Brain pericyte (primary cell): ENCODE data around the gene ANXA11.

Experiments
- DNase-seq: peaks from one replicate; pipeline ENCODE4 v3.0.0-alpha.2; 2012; ENCODE audit warnings: low read depth, low spot score

ANXA11 gene

DNA sequence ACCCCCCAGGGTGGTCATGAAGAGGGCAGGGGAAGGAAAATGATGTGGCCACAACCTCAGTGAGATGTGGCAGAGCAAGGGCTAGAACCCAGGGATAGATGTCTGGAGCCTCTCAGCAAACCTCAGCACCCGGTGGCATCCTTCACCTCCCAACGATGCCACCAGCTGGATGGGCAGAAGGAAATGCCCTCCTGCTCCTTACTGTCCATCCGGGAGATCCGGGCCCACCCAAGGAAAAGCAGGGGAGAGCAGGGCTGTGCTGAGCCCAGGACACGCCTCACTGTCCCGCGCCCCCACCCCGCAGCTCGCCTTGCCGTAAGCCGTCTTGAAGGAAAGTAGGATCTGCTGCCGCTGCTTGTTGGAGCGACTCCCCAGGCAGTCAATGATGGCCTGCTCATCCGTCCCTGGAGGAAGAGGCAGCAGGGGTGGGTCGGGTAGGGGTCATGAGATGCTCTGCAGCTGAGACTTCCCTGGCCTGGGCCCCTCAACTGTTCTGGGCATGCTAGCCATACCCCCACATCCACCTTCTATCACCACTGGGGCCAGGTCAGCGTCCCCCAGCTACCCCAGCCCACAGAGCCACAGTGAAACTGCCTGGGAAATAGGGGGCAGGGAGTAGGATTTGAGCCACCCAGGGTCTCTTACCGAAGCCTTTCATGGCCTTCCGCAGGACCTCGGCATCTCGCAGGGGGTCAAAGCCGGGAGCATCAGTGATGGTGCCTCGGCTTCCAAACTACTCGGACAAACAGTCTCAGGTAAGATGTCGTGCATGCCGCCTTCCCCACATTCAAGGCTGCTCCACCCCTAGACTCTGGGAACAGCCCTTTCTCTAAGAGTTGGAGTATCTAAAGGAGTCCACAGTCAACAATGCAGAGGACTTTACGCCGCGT lies 38.5 kb downstream of the ANXA11 start:
- DNase-seq, result no peak

GRCh38 chr10:80165173-80165572 lies 40.2 kb downstream of the ANXA11 start:
- no peak for DNase-seq

GRCh38 chr10:80164596-80164995 lies 40.7 kb downstream of the ANXA11 start:
- no peak for DNase-seq

DNA sequence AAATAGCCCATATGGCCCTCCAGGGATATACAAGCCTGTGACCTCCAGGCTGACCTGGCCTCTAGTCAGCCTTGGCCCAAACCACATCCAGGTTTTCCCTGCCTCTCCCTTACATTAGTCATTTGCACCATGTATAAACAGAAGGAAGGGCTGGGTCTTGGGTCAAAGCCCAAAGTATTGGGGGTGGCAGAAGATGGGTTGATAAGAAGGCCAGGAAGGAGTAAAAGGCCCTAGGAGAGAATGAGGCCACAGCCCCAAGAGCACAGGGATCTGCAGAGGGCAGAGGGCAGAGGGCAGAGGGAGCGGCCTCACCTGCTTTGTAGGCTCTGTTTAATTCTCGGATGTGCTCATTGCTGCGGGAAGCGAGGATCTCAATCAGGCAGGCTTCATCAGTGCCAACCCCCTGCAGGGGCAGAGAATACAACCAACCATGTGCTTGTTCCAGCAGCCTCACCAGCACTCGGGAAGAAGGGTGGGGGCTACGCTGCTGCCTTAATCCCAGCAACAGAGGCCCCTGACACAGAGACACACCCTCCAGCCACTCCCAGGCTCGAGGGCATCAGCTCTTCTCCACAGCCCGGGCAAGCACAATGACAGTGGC lies 41.5 kb downstream of the ANXA11 start:
- DNase-seq, result no peak

DNA sequence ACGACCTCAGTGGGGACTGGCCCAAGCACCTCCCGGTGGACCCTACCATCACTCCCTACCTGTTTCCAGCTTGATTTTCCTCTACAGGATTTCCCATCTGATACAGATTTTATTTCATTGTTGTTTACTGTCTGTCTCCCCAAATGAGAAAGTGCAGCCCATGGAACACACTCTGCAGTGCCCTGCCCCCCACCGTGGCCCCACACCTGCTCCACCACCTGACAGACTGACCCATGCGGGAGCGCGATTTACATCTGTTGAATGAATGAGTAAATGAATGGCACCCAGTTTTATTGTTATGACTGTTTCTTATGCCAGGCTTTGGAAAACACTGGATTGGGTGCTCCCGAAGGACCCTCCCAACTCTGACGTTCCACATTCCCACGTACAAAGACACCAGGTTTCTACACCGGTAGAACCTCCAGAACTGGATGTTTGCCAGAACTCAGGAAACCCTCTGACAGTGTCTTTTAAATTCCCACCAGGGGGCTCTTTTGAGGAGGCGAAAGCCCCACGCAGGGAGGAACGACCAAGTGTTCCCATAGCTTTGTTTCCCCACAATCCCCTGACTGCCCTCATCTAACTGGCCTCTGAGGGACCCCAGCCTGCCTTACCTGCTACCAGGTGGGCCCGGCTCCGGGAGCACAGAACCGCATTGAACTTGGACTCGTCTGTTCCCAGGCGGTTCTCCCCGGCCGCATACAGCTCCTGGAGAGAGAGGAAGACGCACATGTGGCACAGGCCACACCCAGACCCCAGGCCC lies 43.8 kb downstream of the ANXA11 start:
- DNase-seq, result no peak

DNA sequence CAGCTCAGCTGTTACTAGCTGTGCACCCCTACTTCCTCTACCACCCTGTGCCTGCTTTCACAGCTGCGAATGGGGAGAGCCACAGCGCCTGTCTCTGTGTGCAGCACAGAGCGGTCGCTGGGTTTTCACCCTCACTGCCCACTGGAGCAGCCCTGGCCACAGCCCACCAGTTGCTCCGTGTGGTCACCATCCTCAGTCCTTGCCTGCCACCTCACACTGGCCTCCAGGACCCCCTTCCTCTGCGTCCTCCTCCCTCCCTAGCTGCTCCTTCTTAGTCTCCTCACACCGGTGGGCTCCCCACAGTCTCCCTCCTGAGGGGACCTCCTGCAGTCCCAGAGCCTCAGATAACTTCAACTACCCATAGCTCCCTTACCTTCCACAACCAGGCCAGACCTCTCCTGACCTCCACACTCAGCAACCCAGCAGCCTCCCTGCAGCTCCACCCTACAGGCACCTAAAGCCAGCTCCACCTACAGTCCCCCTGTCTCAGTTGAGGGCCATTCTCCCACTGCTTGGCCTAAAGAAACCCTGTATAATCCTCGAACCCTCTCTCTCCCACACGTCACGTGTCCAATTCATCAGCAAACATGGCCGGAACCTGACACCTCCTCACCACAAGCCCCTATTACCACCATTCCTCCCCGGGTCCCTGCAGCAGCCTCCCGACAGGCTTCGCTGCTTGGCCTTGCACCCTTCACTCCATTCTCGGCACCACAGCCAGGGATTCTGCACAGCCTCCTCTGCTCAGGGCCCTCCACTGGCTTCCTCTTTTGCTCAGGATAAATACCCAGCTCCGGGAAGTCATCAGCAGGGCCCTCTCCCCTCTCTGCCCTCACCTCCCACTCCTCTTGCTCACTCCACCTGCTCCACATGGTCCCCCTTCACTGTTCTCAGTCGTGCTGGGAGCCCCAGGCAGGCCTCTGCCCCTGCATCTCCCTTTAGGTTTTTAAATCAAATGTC lies 44.7 kb downstream of the ANXA11 start:
- DNase-seq, result no peak

DNA sequence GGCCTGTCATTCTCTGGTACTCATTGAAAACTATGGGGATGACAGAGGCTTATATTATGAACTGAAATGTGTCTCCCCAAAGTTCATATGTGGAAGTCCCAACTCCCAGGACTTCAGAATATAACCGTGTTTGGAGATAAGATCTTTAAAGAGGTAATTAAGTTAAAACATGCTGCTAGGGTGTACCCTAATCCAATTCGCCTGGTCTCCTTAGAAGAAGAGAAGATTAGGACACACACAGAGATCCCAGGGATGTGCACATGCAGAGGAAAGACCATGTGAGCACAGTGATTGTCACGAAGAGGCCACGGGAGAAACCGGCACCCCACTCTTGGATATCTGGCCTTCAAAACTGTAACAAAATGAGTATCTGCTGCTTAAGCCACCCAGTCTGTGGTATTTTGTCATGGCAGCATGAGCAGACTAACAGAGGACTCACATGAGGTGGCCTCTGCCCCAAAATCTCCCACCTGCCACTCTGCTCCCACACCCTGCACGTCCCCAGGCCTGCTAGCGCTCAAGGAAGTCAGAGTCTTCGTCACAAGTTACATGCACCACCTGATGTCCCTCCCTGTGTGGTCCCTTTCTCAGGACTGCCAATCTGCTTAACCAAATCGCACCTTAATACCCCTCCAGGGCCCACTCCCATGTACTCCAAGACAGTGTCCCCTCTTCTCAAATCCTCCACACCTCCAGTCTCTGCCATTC lies 46.0 kb downstream of the ANXA11 start:
- no peak for DNase-seq

- peak; percentile 97 for DNase-seq
These were observed 46.7 kb downstream of the ANXA11 start for GRCh38 chr10:80158598-80159127.

- no peak for DNase-seq
These were observed 47.2 kb downstream of the ANXA11 start for GRCh38 chr10:80158126-80158525.

DNA sequence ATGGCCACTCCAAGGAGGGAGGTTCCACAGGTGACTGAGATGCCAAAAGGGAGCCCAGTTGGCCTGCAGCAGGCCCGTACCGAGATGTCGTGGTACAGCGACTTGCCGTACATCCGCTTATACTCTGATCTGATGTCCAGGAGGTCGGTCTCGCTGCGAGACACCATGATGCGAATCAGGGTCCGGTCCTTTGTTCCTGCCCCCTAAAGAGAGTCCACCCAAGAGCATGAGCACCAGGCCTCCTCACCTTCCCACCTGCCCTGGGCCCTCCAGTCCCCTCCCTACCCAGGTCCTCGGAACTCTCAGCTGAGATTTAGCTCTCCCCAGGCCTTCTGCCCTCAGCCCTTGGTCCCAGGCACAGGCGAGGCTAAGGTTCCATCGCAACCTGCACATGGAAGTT lies 47.8 kb downstream of the ANXA11 start:
- DNase-seq, result no peak

DNA sequence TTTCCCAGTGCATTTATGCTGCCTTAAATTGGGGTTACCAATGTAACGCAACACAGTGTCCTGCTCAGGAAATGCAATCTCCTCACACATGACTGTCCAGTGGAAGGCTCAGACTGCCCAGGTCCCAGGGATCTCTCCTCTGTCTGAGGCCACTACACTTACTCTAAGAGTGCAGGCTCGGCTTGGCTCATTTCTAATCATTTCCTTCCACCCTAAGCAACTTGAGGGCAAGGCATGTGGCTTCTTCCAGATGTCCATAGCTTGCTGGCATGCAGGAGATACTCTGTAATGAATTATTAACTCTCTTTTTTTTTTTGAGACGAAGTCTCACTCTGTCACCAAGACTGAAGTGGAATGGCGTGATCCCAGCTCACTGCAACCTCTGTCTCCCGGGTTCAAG lies 49.1 kb downstream of the ANXA11 start:
- DNase-seq, result no peak

DNA sequence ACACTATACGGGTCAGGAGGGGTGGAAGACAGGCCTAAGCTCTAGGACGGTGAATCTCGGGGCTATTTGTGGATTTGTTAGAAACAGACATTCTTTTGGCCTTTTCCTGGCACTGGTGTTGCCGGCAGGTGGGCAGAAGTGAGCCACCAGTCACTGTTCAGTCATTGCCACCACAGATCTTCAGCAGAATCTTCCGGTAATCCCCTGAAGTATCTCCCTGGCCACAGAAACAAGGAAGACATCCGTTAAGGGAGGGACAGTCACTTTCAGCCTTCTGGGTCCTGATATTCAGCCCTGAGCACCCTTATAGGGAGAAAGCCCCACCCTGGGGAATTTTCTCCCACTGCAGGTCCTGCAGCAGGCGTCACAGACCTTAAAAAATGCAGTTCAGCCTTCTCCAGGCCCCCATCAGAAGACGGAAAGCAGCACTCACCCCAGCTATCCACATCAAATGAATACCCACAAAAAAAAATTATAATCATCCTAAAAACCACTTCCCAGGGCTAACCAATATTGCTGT lies 49.6 kb downstream of the ANXA11 start:
- DNase-seq, result no peak

- peak; percentile 71 for DNase-seq
These were observed 50.2 kb downstream of the ANXA11 start for GRCh38 chr10:80154978-80155695.

DNA sequence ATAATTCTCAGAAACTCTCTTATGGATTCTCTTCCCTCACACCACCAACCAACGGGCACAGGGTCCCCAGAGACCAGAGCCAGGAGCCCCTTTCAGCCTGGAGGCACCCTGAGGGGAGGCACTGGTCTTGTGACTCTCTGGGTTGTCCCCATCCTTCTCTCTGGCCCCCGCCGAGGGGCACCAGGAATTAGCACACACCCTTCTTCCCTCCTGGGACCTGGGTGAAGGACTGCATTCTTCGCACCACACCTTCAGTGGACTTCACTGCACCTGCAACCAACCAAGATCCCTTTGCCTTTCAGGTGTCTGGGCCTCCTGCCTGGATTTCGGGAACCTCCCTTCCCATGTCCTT lies 50.7 kb downstream of the ANXA11 start:
- DNase-seq, result no peak

DNA sequence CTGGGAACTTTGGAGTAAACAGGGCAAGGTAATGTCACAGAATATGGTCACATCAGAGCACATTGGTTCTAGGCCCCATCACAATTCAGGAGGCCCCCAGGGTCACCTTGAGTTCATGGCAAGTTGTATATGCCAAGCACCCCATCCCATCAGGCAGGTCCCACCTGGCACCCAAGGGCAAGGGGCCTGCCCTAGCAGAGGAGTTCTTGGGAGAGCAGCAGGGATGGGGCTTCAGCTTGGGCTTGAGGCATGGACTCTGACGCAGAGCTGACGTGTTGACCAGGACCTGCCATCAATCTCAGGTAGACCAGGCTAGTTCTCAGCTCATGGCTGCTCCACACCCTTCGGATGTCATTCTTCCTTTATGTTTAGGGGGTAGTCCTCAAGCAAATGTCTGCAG lies 51.9 kb downstream of the ANXA11 start:
- DNase-seq, result no peak

- DNase-seq, result no peak
These were observed 52.5 kb downstream of the ANXA11 start for GRCh38 chr10:80152820-80153219.

DNA sequence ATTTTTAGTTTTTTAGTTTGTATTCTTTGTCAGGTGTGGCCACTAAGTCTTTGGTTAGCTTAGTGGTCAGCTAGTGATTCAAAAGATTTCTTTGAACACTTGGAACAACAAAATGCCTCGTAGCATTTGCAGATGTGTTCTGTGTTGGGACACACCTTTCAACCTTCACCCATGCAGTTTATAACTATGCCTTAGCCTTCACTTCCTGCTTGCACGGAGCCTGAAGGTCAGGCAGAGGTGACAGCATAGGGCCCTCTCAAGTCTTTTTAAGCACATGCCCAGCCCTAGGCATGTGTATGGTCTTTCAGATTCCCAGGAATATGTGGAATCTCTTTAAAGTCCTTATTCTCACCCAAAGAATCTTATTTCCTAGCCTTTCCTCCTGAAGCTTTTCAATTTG lies 55.2 kb downstream of the ANXA11 start:
- no peak for DNase-seq

DNA sequence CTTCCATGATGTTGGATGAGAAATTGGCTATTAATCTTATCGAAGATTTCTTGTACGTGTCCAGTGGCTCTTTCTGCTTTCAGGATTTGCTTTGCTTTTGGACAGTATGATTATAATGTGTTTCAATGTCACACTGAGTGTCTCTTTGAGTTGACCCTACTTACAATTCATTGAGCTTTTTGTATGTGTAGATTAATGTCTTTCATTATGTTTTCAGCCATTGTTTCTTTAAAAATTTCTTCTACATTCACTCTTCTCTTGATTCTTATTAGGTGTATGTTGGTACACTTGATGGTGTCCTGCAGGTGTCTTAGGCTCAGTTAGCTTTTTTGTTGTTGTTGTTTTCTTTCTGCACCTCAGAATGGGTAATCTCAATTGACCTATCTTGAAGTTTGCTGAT lies 56.2 kb downstream of the ANXA11 start:
- no peak for DNase-seq

DNA sequence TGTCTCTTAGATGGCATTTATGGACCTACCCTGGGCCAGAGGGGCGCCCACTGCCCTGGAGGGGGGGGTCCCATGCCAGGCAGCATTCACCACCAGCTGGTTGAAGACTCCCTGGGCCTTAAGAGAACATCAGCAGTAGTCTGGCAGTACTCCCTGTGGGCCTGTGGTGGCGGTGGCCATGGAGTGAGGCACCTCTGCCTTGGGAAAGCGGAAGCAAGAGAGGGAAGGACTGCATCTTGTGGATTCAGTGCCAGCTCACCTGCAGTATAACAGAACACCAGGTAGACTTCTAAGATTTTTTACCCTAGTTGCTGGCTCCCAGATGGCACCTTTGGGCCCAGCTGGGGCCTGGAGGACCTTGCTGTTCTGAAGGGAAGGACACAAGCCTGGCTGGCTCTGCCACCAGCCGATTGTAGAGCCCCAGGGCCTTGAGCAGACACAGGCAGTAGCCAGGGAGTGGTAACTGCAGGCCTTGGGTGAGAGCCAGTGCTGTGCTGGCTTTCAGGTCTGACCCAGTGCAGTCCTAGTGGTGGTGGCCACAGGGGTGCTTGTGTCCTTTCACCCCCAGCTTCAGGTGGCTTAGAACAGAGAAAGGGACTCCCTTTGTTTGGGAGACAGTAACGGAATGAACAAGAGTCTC lies 57.1 kb downstream of the ANXA11 start:
- DNase-seq, result no peak
